ENCODE measurements around the gene OR1L8. TPM values are rescaled to one million over a fixed set of nuclear protein-coding genes. Genes with fewer than 3 reads are reported as not detected.

OR1L8 gene
- total RNA-seq, 1 experiment from 2014 or later: not detected

- WGBS (ENCODE audit: extremely low coverage, insufficient read length, low lambda C conversion rate): no CpG with 5 or more reads among the region's 3 CpGs
- Histone ChIP-seq H3K4me1 (ENCODE audit: insufficient read depth, low read length) (no peaks in the 10 kb centered on the region), H3K79me2 (ENCODE audit: insufficient read depth, low read length) (no peaks in the 10 kb centered on the region), H2AK5ac (ENCODE audit: insufficient read length, low read length) (no peak overlapping the region), H4K8ac (replicated peaks; ENCODE audit: insufficient read length, low read depth, low read length) (no peak overlapping the region), H2BK12ac (ENCODE audit: insufficient read length, low read depth, low read length) (no peak overlapping the region), H2BK20ac (ENCODE audit: low read depth, low read length, poor library complexity, severe bottlenecking) (no peak overlapping the region), H3K4ac (ENCODE audit: low read depth, low read length) (no peak overlapping the region), H2AFZ (ENCODE audit: low read length) (no peak overlapping the region), H3K23me2 (ENCODE audit: insufficient read length, low read depth, low read length, poor library complexity, severe bottlenecking) (no peaks in the 10 kb centered on the region), H3K4me2 (ENCODE audit: insufficient read depth, insufficient read length, low read length) (no peak overlapping the region), H4K91ac (ENCODE audit: insufficient read length, low read depth, low read length) (no peak overlapping the region), H3T11ph (ENCODE audit: low read length) (no peak overlapping the region), H3K9me3 (ENCODE audit: control insufficient read depth, low read depth, low read length) (peaks cover 40% of the 10 kb centered on the region), H4K20me1 (ENCODE audit: control insufficient read depth, insufficient read depth, insufficient read length) (no peaks in the 10 kb centered on the region), H3K14ac (ENCODE audit: insufficient read depth, low read length) (no peak overlapping the region), H2BK15ac (ENCODE audit: low read depth, low read length) (no peak overlapping the region), H3K9ac (ENCODE audit: extremely low read depth, insufficient read length, low read length) (no peak overlapping the region), H2BK120ac (ENCODE audit: low read depth, low read length, poor library complexity, severe bottlenecking) (no peak overlapping the region), H3K27ac (ENCODE audit: insufficient read length, low read depth, low read length) (no peak overlapping the region), H4K5ac (ENCODE audit: insufficient read length, low read depth, low read length) (no peak overlapping the region), H3K79me1 (ENCODE audit: insufficient read depth, low read depth, low read length, poor library complexity, severe bottlenecking) (no peaks in the 10 kb centered on the region), H3K18ac (ENCODE audit: insufficient read length, low read depth, low read length) (no peak overlapping the region), H2BK5ac (ENCODE audit: insufficient read length, low read length) (no peak overlapping the region), H3K23ac (ENCODE audit: insufficient read length, low read depth, low read length) (no peak overlapping the region), H3K56ac (ENCODE audit: insufficient read length, low read depth, low read length) (no peak overlapping the region), H3K27me3 (ENCODE audit: insufficient read depth, low read length) (no peaks in the 10 kb centered on the region)
- TF ChIP-seq CTCF (conservative IDR thresholded peaks at IDR 0.05): no peak
- no peaks in the 10 kb centered on the region for H3K4me1 Mint-ChIP-seq
- H3K9me3 Mint-ChIP-seq: peaks cover 69 to 75% of the 10 kb centered on the region in 2 experiments
- H3K27me3 Mint-ChIP-seq (ENCODE audit: low read depth): no peaks in the 10 kb centered on the region
- DNase-seq: no peak
- H3K4me3 Mint-ChIP-seq: no peak overlapping the region
- H3K27ac Mint-ChIP-seq: no peak overlapping the region
- H3K36me3 Mint-ChIP-seq (ENCODE audit: insufficient read depth in 1 of 3, low read depth in 3 of 3): peaks cover 0 to 16% (median 0%) of the 10 kb centered on the region in 3 experiments; a peak in 4 of 7 replicates
Measured at GRCh38 chr9:122580360-122580759, 2.8 kb downstream of the OR1L8 start.

All from H9 (cell line).